WTC11 (cell line): ENCODE data around the gene GRIP2. TPM values are rescaled to one million over a fixed set of nuclear protein-coding genes. Genes with fewer than 3 reads are reported as not detected.
A peak's percentile ranks its signal among the peaks of the same experiment; 100 is the strongest.

ENCODE experiments used
- ATAC-seq: fragments of 200-7000 bp; cut with Tn5 transposase; 2 replicates; pipeline ENCODE4 v1.10.0; 2021; ENCODE audit warnings: mild to moderate bottlenecking, moderate library complexity
- CTCF ChIA-PET: fragments of 300-600 bp; sonication (Branson Sonifier 250); formaldehyde crosslinking; loops from one replicate; lab custom pipeline; 2021; ENCODE audit warnings: antibody characterized with exemption; lab: Charles Lee
- POLR2A ChIA-PET: fragments of 350-600 bp; sonication (Branson Sonifier 250); formaldehyde crosslinking; loops from one replicate; lab custom pipeline; 2021; ENCODE audit warnings: antibody characterized with exemption; lab: Charles Lee
- DNase-seq: peaks from one replicate; pipeline ENCODE4 v3.0.0; 2021; ENCODE audit warnings: low spot score
- H3K27ac Mint-ChIP-seq: 2 replicates; pipeline ENCODE4 v1.8.0; 2021; ENCODE audit warnings: mixed read lengths
- H3K27me3 Mint-ChIP-seq: 2 replicates; pipeline ENCODE4 v1.8.0; 2021; ENCODE audit warnings: low read depth, mild to moderate bottlenecking, moderate library complexity, mixed read lengths
- H3K36me3 Mint-ChIP-seq: 2 replicates; pipeline ENCODE4 v1.8.0; 2021; ENCODE audit warnings: mixed read lengths
- H3K4me1 Mint-ChIP-seq: 2 replicates; pipeline ENCODE4 v1.8.0; 2022; ENCODE audit warnings: mixed read lengths
- H3K4me3 Mint-ChIP-seq: 2 replicates; pipeline ENCODE4 v1.8.0; 2021; ENCODE audit warnings: mild to moderate bottlenecking, moderate library complexity, mixed read lengths
- H3K9me3 Mint-ChIP-seq: 2 replicates; pipeline ENCODE4 v1.8.0; 2021; ENCODE audit warnings: mixed read lengths
- CBFB ChIP-seq: sonication (generic); formaldehyde crosslinking; IDR thresholded peaks from 2 replicates; pipeline ENCODE4 v1.8.1; 2022; ENCODE audit warnings: mild to moderate bottlenecking, low read depth, missing genetic modification reagents
- ERG ChIP-seq: fragments of 250-450 bp; sonication (Bioruptor Pico); IDR thresholded peaks from 2 replicates; pipeline ENCODE4 v1.8.0; 2021; ENCODE audit warnings: mild to moderate bottlenecking
- FOXP1 ChIP-seq: sonication (generic); formaldehyde crosslinking; IDR thresholded peaks from 2 replicates; pipeline ENCODE4 v1.8.0; 2022; ENCODE audit warnings: missing genetic modification reagents, mild to moderate bottlenecking, moderate library complexity, borderline replicate concordance
- GTF2I ChIP-seq: fragments of 250-450 bp; sonication (Bioruptor Pico); conservative IDR thresholded peaks from 2 replicates; pipeline ENCODE4 v1.4.0; 2021; ENCODE audit warnings: mild to moderate bottlenecking
- IRF1 ChIP-seq: sonication (generic); formaldehyde crosslinking; IDR thresholded peaks from 2 replicates; pipeline ENCODE4 v1.8.0; 2023; ENCODE audit warnings: missing genetic modification reagents
- MXD4 ChIP-seq: fragments of 250-450 bp; sonication (Bioruptor Pico); IDR thresholded peaks from 2 replicates; pipeline ENCODE4 v1.8.0; 2021; ENCODE audit warnings: mild to moderate bottlenecking, moderate library complexity, borderline replicate concordance
- NFYB ChIP-seq: sonication (generic); formaldehyde crosslinking; conservative IDR thresholded peaks from 2 replicates; pipeline ENCODE4 v1.8.0; 2022; ENCODE audit warnings: low read depth, missing genetic modification reagents
- TEAD4 ChIP-seq: sonication (generic); formaldehyde crosslinking; IDR thresholded peaks from 2 replicates; pipeline ENCODE4 v1.8.0; 2022; ENCODE audit warnings: mild to moderate bottlenecking, missing genetic modification reagents
- USF2 ChIP-seq: sonication (generic); formaldehyde crosslinking; IDR thresholded peaks from 2 replicates; pipeline ENCODE4 v1.8.1; 2023; ENCODE audit warnings: mild to moderate bottlenecking, missing genetic modification reagents, moderate library complexity
- ZNF396 ChIP-seq: fragments of 250-450 bp; sonication (Bioruptor Pico); IDR thresholded peaks from 2 replicates; pipeline ENCODE4 v1.8.0; 2021; ENCODE audit warnings: mild to moderate bottlenecking, moderate library complexity, borderline replicate concordance
- ZNF423 ChIP-seq: fragments of 250-450 bp; sonication (Bioruptor Pico); IDR thresholded peaks from 2 replicates; pipeline ENCODE4 v2.1.2; 2022; ENCODE audit warnings: mild to moderate bottlenecking, moderate library complexity
- ZSCAN18 ChIP-seq: fragments of 250-450 bp; sonication (Bioruptor Pico); IDR thresholded peaks from 2 replicates; pipeline ENCODE4 v2.1.2; 2022; ENCODE audit warnings: mild to moderate bottlenecking, moderate library complexity
- total RNA-seq: library from RNA; stranded (reverse); gene quantifications from 3 replicates; pipeline ENCODE4 v1.2.3, GENCODE V29; 2021
- TF ChIP-seq, protein P1 (sequence below): fragments of 250-450 bp; sonication (Bioruptor Pico); IDR thresholded peaks from 2 replicates; pipeline ENCODE4 v1.9.0; 2021; ENCODE audit warnings: mild to moderate bottlenecking

GRIP2 gene
- total RNA-seq, 1 experiment from 2014 or later, result 12.0 TPM

GRCh38 chr3:14483286-14483685, 56.9 kb downstream of the GRIP2 start:
- no peak overlapping the region for H3K4me3 Mint-ChIP-seq
- no peak for DNase-seq
- no peak for TF ChIP-seq IRF1
- TF ChIP-seq USF2 (CRISPR knock-in tag), result no peak
- TF ChIP-seq ERG (CRISPR knock-in tag), result no peak
- TF ChIP-seq CBFB (CRISPR knock-in tag), result no peak
- no peak for TF ChIP-seq NFYB (CRISPR knock-in tag)
- TF ChIP-seq ZSCAN18 (CRISPR knock-in tag), result no peak
- H3K4me1 Mint-ChIP-seq, result peaks cover 11% of the 10 kb centered on the region
- H3K9me3 Mint-ChIP-seq, result no peaks in the 10 kb centered on the region
- peaks cover 71% of the 10 kb centered on the region for H3K36me3 Mint-ChIP-seq
- ATAC-seq, result no peak
- ChIA-PET CTCF (interaction anchor here (1.0 to 2.2 kb wide), 4 partner anchors 12 to 280 kb away, joined by 3 to 6 read pairs (median 5); no protein-coding TSS in a partner anchor), POLR2A (no interaction called here)
- H3K27me3 Mint-ChIP-seq, result no peaks in the 10 kb centered on the region
- no peak overlapping the region for H3K27ac Mint-ChIP-seq

GRCh38 chr3:14482271-14482721, 57.8 kb downstream of the GRIP2 start:
- TF ChIP-seq TEAD4 (CRISPR knock-in tag), result no peak
- TF ChIP-seq MXD4, result no peak
- TF ChIP-seq ZNF423 (CRISPR knock-in tag), result peak; percentile 46; the same call in 1 of the 2 replicates
- no peak for TF ChIP-seq USF2 (CRISPR knock-in tag)
- Mint-ChIP-seq H3K36me3 (peaks cover 76% of the 10 kb centered on the region), H3K27me3 (no peaks in the 10 kb centered on the region), H3K9me3 (no peaks in the 10 kb centered on the region), H3K4me1 (peaks cover 11% of the 10 kb centered on the region), H3K27ac (no peak overlapping the region; the same call in 1 of the 2 replicates), H3K4me3 (no peak overlapping the region)
- DNase-seq (no peak), ATAC-seq (peak; percentile 27)
- ChIA-PET POLR2A (no interaction called here), CTCF (interaction anchor here (0.9 to 2.2 kb wide), 4 partner anchors 13 to 279 kb away, joined by 3 to 6 read pairs (median 4); no protein-coding TSS in a partner anchor)

DNA sequence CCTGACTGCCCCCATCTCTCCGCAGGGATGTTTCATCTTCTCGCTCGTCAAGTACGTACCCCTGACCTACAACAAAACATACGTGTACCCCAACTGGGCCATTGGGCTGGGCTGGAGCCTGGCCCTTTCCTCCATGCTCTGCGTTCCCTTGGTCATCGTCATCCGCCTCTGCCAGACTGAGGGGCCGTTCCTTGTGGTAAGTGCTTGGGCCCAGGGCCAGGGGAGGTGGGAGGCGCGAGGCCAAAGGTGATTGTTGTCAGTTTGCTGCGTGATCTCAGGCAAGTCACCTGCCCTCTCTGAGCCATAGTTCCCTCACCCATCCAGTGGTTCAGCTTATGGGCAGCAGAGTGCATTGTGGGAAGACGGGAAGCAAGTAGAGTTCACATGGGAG, 58.5 kb downstream of the GRIP2 start:
- TF ChIP-seq FOXP1 (CRISPR knock-in tag) (no peak), GTF2I (CRISPR knock-in tag) (no peak), ZNF396 (CRISPR knock-in tag) (no peak)
- TF ChIP-seq, protein P1, sequence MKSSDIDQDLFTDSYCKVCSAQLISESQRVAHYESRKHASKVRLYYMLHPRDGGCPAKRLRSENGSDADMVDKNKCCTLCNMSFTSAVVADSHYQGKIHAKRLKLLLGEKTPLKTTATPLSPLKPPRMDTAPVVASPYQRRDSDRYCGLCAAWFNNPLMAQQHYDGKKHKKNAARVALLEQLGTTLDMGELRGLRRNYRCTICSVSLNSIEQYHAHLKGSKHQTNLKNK (CRISPR knock-in tag), result no peak
- Mint-ChIP-seq H3K4me1 (peaks cover 11% of the 10 kb centered on the region), H3K9me3 (no peaks in the 10 kb centered on the region), H3K27me3 (no peaks in the 10 kb centered on the region), H3K36me3 (peaks cover 78% of the 10 kb centered on the region), H3K27ac (peak overlapping the region; percentile 43), H3K4me3 (no peak overlapping the region)
- ChIA-PET POLR2A (no interaction called here), CTCF (interaction anchor here (2.2 kb wide), 1 partner anchor 278 kb away, joined by 6 read pairs; no protein-coding TSS in a partner anchor)
- no peak for ATAC-seq
- DNase-seq, result no peak
